Measurements from ENCODE around the gene PAK6. TPM values are rescaled to one million over a fixed set of nuclear protein-coding genes. Genes with fewer than 3 reads are reported as not detected.

The PAK6 gene
- polyA plus RNA-seq, 1 experiment: not detected

DNA sequence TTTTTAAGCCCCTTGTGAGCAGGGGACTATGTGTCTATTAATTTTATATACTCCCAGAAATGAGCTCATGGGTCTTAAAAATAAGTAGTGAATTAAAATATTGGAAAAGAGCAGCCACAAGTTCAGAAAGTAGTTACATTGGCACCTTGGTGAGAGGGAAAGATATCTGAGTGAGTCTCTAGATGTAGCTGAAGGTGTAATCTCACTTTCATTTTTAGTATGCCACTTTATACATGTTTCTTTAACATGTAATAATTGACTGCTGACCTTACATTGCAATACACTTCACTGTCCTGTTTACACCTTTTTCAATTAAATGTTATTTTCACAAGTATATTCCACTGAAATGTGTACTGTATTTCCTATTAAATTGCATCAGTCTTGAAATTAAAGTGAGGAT, 12.1 kb upstream of the PAK6 start:
- Histone ChIP-seq H3K4me3 (ENCODE audit: low read depth, low read length) (no peak overlapping the region), H3K36me3 (ENCODE audit: control insufficient read depth, insufficient read depth, low read length) (no peaks in the 10 kb centered on the region), H3K27me3 (ENCODE audit: control insufficient read depth, insufficient read depth, low read length) (no peaks in the 10 kb centered on the region)
- no peak for DNase-seq (ENCODE audit: low read depth)
- POLR2A ChIA-PET: no interaction called here
- CTCF ChIA-PET: interaction anchor here (1.3 to 8.5 kb wide), 5 partner anchors 9 to 53 kb away, joined by 4 to 63 read pairs (median 5); no protein-coding TSS in a partner anchor
- TF ChIP-seq, protein P1, sequence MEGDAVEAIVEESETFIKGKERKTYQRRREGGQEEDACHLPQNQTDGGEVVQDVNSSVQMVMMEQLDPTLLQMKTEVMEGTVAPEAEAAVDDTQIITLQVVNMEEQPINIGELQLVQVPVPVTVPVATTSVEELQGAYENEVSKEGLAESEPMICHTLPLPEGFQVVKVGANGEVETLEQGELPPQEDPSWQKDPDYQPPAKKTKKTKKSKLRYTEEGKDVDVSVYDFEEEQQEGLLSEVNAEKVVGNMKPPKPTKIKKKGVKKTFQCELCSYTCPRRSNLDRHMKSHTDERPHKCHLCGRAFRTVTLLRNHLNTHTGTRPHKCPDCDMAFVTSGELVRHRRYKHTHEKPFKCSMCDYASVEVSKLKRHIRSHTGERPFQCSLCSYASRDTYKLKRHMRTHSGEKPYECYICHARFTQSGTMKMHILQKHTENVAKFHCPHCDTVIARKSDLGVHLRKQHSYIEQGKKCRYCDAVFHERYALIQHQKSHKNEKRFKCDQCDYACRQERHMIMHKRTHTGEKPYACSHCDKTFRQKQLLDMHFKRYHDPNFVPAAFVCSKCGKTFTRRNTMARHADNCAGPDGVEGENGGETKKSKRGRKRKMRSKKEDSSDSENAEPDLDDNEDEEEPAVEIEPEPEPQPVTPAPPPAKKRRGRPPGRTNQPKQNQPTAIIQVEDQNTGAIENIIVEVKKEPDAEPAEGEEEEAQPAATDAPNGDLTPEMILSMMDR (IDR thresholded peaks at IDR 0.05; ENCODE audit: insufficient read depth, low read depth, low read length): no peak

GRCh38 chr15:40229316-40229715, 9.5 kb upstream of the PAK6 start:
- ChIA-PET POLR2A (no interaction called here), CTCF (interaction anchor here (5.2 to 8.5 kb wide), 2 partner anchors 12 to 45 kb away, joined by 53 to 63 read pairs; no protein-coding TSS in a partner anchor)
- TF ChIP-seq, protein P1 (IDR thresholded peaks at IDR 0.05; ENCODE audit: insufficient read depth, low read depth, low read length): no peak
- no peak for DNase-seq (ENCODE audit: low read depth)
- no peaks in the 10 kb centered on the region for H3K36me3 ChIP-seq (ENCODE audit: control insufficient read depth, insufficient read depth, low read length)
- H3K27me3 ChIP-seq (ENCODE audit: control insufficient read depth, insufficient read depth, low read length): no peaks in the 10 kb centered on the region
- no peak overlapping the region for H3K4me3 ChIP-seq (ENCODE audit: low read depth, low read length)

DNA sequence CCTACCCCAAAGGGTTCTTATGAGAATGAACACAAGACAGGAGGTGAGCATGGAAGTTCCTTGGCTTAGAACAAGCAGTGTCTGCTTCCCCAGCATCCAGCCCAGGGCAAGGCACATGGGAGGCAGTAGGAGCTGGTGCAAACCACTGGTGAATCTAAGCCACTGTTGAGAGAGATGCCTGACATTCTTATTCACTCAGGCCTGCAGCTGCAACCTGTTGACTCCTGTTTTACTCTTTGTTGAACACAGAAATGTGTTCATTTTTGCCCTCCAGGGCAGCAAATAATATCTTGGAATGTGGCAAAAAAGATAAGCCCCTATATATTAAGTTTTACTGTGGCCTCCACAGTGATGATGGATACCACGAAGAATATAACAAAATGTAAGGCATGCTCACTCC, 8.9 kb upstream of the PAK6 start:
- CTCF ChIA-PET: interaction anchor here (1.0 to 8.5 kb wide), 4 partner anchors 12 to 45 kb away, joined by 3 to 63 read pairs (median 28); no protein-coding TSS in a partner anchor
- no peaks in the 10 kb centered on the region; the same call in 1 of the 2 replicates for H3K36me3 ChIP-seq (ENCODE audit: control insufficient read depth, insufficient read depth, low read length)
- H3K4me3 ChIP-seq (ENCODE audit: low read depth, low read length): no peak overlapping the region
- TF ChIP-seq, protein P1 (IDR thresholded peaks at IDR 0.05; ENCODE audit: insufficient read depth, low read depth, low read length): no peak
- POLR2A ChIA-PET: no interaction called here
- H3K27me3 ChIP-seq (ENCODE audit: control insufficient read depth, insufficient read depth, low read length): no peaks in the 10 kb centered on the region
- no peak for DNase-seq (ENCODE audit: low read depth)

DNA sequence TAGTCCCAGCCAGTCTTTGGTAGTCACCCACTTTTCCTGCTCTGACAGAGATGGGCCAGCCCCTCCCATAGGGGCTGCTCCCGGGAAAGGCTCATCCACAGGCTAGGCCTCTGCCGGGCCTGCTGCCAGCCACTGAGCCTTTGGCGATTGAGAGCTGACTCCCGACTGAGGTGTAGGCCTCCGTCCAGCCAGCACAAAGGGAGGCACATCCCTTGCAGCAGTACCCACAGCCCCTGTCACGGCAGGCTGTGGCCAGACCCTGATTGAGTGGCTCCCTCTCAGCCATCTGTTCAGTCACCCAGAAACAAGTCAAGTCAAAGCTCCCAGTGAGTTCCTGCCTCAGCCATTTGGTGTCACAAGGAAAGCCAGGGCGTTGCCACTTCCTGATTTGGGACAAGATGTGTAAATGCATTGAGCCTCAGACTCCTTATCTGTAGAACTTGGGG, 6.2 kb upstream of the PAK6 start:
- H3K27me3 ChIP-seq (ENCODE audit: control insufficient read depth, insufficient read depth, low read length): no peaks in the 10 kb centered on the region
- ChIA-PET POLR2A (no interaction called here), CTCF (interaction anchor here (1.3 to 8.5 kb wide), 3 partner anchors 15 to 136 kb away, joined by 3 to 63 read pairs (median 3); no protein-coding TSS in a partner anchor)
- H3K4me3 ChIP-seq (ENCODE audit: low read depth, low read length): no peak overlapping the region
- H3K36me3 ChIP-seq (ENCODE audit: control insufficient read depth, insufficient read depth, low read length): no peaks in the 10 kb centered on the region; the same call in 1 of the 2 replicates
- TF ChIP-seq, protein P1 (IDR thresholded peaks at IDR 0.05; ENCODE audit: insufficient read depth, low read depth, low read length): no peak
- DNase-seq (ENCODE audit: low read depth): no peak

DNA sequence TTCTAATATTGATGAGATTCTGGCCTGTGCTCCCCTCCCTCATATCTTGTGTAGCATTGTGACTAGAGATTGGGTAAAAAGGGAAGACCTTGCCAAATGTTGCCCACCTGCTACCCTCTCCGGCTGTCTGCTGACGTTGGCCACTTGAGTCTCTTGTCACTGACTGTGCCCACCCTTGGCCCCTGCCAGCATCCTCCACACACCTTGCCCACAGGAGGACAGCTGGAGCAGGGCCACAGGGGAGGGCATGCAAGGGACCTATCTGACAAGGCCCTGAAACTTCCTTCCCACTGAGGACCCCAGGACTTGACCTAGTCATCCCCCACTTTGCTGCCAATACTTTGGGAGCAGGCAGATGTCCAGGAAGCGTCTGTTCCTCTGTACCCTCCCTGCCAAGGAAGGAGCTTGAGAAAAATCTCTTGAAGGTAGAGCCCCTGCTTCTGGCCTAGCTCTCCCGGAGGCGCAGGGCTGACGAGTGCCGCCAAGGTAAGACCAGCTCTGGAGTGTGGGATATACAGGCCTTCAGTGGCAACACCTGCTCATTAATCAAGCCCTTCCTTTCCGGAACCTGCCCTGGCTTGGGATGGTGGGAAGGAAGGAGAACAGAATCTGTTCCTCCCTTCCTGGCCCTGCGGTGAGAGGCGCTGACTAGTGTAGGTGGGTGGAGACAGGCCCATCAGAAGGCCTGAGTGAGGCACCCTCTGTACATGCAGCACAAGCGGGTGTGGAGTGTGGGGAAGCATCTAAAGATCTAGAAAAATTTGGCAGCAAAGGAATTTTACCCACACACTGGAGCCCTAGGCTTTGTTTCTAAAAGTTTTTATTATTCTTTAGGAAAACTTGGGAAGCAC, 4.9 kb upstream of the PAK6 start:
- H3K4me3 ChIP-seq (ENCODE audit: low read depth, low read length): no peak overlapping the region
- H3K36me3 ChIP-seq (ENCODE audit: control insufficient read depth, insufficient read depth, low read length): no peaks in the 10 kb centered on the region; the same call in 1 of the 2 replicates
- TF ChIP-seq, protein P1 (IDR thresholded peaks at IDR 0.05; ENCODE audit: insufficient read depth, low read depth, low read length): no peak
- no peak for DNase-seq (ENCODE audit: low read depth)
- H3K27me3 ChIP-seq (ENCODE audit: control insufficient read depth, insufficient read depth, low read length): peaks cover 4% of the 10 kb centered on the region
- POLR2A ChIA-PET: interaction anchor here (0.6 kb wide), 1 partner anchor 185 kb away, joined by 5 read pairs; no protein-coding TSS in a partner anchor
- CTCF ChIA-PET: interaction anchor here (1.4 to 8.5 kb wide), 4 partner anchors 16 to 134 kb away, joined by 3 to 63 read pairs (median 6); no protein-coding TSS in a partner anchor

Data from BJ (cell line).